ENCODE measurements around the gene FLT4. TPM values are rescaled to one million over a fixed set of nuclear protein-coding genes. Genes with fewer than 3 reads are reported as not detected.
A peak's percentile ranks its signal among the peaks of the same experiment; 100 is the strongest.

Gene FLT4
- total RNA-seq, 1 donor from 2014 or later = 6.1 TPM

DNA sequence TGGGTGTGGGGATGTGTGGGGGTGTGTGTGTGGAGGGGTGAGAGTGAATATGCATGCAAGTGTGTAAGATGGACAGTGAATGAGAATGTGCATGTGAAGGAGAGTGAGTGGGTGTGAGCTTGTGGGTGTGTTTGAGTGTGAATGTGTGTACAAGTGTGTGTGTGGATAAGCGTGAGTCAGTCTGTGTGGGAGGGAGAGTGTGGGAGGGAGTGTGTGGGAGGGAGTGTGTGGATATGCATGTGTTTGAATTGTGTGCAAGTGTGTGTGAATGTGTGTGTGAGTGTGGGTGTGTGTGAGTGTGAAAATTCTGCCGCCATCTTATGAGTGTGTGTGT is 54.4 kb downstream of the FLT4 start:
- TF ChIP-seq, protein P1, sequence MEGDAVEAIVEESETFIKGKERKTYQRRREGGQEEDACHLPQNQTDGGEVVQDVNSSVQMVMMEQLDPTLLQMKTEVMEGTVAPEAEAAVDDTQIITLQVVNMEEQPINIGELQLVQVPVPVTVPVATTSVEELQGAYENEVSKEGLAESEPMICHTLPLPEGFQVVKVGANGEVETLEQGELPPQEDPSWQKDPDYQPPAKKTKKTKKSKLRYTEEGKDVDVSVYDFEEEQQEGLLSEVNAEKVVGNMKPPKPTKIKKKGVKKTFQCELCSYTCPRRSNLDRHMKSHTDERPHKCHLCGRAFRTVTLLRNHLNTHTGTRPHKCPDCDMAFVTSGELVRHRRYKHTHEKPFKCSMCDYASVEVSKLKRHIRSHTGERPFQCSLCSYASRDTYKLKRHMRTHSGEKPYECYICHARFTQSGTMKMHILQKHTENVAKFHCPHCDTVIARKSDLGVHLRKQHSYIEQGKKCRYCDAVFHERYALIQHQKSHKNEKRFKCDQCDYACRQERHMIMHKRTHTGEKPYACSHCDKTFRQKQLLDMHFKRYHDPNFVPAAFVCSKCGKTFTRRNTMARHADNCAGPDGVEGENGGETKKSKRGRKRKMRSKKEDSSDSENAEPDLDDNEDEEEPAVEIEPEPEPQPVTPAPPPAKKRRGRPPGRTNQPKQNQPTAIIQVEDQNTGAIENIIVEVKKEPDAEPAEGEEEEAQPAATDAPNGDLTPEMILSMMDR (IDR thresholded peaks at IDR 0.05; ENCODE audit: borderline replicate concordance) = no peak

DNA sequence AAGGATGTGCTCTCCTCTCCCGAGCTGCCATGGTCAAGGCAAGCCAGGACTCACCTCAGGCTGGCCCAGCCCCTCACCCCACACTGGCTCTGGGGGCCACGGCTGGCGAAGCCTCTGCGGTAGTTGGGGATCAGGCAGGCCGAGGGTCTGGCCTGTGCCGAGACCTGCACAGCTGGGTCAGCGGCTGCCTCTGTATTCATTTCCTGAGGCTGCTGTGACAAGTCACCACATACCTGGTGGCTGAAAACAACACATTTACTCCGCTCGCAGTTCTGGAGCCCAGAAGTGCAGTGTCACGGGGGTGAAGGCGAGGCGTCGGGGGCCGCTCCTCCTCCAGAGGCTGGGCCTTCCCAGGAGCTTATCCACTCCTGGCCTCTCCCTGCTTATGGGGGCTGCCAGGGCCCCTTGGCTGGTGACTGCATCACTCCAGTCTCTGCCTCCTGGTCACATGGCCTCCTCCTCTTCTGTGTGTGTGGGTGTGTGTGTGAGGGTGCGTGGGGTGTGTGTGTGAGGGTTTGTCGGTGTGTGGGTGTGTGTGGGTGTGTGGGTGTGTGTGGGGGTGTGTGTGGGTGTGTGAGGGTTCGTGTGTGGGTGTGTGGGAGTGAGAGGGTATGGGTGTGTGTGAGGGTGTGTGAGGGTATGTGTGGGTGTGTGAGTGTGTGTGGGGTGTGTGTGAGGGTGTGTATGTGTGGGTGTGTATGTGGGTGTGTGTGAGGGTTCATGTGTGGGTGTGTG is 54.9 kb downstream of the FLT4 start:
- Histone ChIP-seq H3K9me3 (replicated peaks) (no peaks in the 10 kb centered on the region), H3K4me1 (peaks cover 21% of the 10 kb centered on the region), H3K27me3 (ENCODE audit: low read depth) (peaks cover 59% of the 10 kb centered on the region), H3K4me3 (no peak overlapping the region), H3K36me3 (no peaks in the 10 kb centered on the region), H3K27ac (replicated peaks) (no peak overlapping the region)
- intact Hi-C loops (cut with micrococcal nuclease) = no loop called here
- DNase-seq = no peak
- TF ChIP-seq, protein P1 (IDR thresholded peaks at IDR 0.05; ENCODE audit: borderline replicate concordance) = no peak

More for the DNA sequence above, 54.4 kb downstream of the FLT4 start:
- Histone ChIP-seq H3K9me3 (replicated peaks) (no peaks in the 10 kb centered on the region), H3K27ac (replicated peaks) (no peak overlapping the region), H3K4me1 (peaks cover 19% of the 10 kb centered on the region), H3K27me3 (ENCODE audit: low read depth) (peaks cover 53% of the 10 kb centered on the region), H3K36me3 (no peaks in the 10 kb centered on the region), H3K4me3 (no peak overlapping the region)
- intact Hi-C loops (cut with micrococcal nuclease) = no loop called here
- DNase-seq = no peak

DNA sequence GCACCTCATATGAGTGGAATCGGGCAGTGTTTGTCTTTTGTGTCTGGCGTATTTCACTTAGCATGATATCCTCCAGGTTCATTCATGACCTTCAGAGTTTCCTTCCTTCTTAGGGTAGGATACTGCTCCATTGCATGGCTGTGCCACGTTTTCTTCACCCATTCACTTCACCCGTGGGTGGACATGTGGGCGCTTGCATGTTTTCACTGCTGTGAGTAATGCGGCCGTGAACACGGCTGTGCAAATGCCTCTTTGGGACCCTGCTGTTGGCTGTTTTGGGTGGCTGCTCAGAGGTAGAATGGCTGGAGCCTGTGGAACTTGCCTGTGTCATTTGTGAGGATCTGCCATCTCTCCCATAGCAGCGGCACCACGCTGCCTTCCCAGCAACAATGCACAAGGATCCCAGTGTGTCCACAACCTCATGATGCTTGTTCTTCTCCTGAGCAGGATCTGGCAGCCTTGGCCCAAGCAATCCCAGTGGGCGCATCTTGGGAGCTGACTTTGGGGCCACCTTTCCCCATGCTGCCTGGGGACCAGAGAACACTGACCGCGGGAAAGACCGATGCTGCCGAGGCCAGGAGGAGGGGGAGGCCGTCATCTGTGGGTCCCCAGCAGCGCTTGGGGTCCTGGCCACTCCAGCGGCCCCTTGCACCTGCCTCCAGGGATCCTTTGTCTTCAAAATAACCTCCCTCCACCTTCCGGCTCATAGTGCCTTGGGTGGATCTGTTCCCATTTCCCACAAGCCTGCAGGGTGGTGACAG is 55.8 kb downstream of the FLT4 start:
- no peak overlapping the region for H3K4me3 ChIP-seq
- no peak overlapping the region for H3K27ac ChIP-seq (replicated peaks)
- no peaks in the 10 kb centered on the region for H3K9me3 ChIP-seq (replicated peaks)
- peaks cover 67% of the 10 kb centered on the region for H3K27me3 ChIP-seq (ENCODE audit: low read depth)
- H3K36me3 ChIP-seq = no peaks in the 10 kb centered on the region
- intact Hi-C loops (cut with micrococcal nuclease) = no loop called here
- DNase-seq = no peak
- peaks cover 21% of the 10 kb centered on the region for H3K4me1 ChIP-seq
- TF ChIP-seq, protein P1 (IDR thresholded peaks at IDR 0.05; ENCODE audit: borderline replicate concordance) = no peak

- no peaks in the 10 kb centered on the region for H3K9me3 ChIP-seq (replicated peaks)
- DNase-seq = no peak
- no peaks in the 10 kb centered on the region for H3K36me3 ChIP-seq
- H3K27me3 ChIP-seq (ENCODE audit: low read depth) = peaks cover 64% of the 10 kb centered on the region
- no peak overlapping the region for H3K4me3 ChIP-seq
- intact Hi-C loops (cut with micrococcal nuclease) = no loop called here
- TF ChIP-seq, protein P1 (IDR thresholded peaks at IDR 0.05; ENCODE audit: borderline replicate concordance) = no peak
- H3K4me1 ChIP-seq = peaks cover 21% of the 10 kb centered on the region
- no peak overlapping the region for H3K27ac ChIP-seq (replicated peaks)
Measured at GRCh38 chr5:180592176-180592575, 57.2 kb downstream of the FLT4 start.

- Histone ChIP-seq H3K4me1 (peaks cover 21% of the 10 kb centered on the region), H3K27ac (replicated peaks) (no peak within 1 kb of the TSS), H3K27me3 (ENCODE audit: low read depth) (peaks cover 64% of the 10 kb centered on the region), H3K9me3 (replicated peaks) (no peaks in the 10 kb centered on the region), H3K36me3 (no peaks in the 10 kb centered on the region), H3K4me3 (peak within 1 kb of the TSS; percentile 60)
- intact Hi-C loops (cut with micrococcal nuclease) = no loop called here
- no peak for DNase-seq
- TF ChIP-seq, protein P1 (IDR thresholded peaks at IDR 0.05; ENCODE audit: borderline replicate concordance) = no peak
Measured at GRCh38 chr5:180591311-180591887, 58.0 kb downstream of the FLT4 start, which contains the start of gene SCGB3A1. Gene SCGB3A1, minus strand, starts transcription at chr5:180591499. Its CDS starts 37 bp downstream, at chr5:180591462.
